Upper lobe of left lung (tissue), 6 donors: ENCODE measurements around the gene SPDYC. TPM values are rescaled to one million over a fixed set of nuclear protein-coding genes. Genes with fewer than 3 reads are reported as not detected.
A peak's percentile ranks its signal among the peaks of the same experiment; 100 is the strongest.
"Not testable (repeated sequence)": the region's sequence is repeated elsewhere in the genome, so short reads cannot be mapped to it uniquely, and the experiment has no call there.

Experiments
- ATAC-seq, 2 donors: fragments of 200-7000 bp; cut with Tn5 transposase; one replicate each; pipeline ENCODE4 v1.9.1; 2022; ENCODE audit warnings: mild to moderate bottlenecking in 2 of 2, moderate library complexity in 2 of 2; ENCODE audit not compliant: low FRiP score in 2 of 2
- DNase-seq, 2 donors: peaks; one replicate each; pipeline ENCODE4 v3.0.0-alpha.2; 2019 to 2020
- H3K27ac ChIP-seq, 4 donors: fragments of 200-600 bp; sonication (generic); one replicate each; pipeline ENCODE4 v1.5.1; 2016 to 2019
- H3K27me3 ChIP-seq, 4 donors: fragments of 200-600 bp; sonication (generic); one replicate each; pipeline ENCODE4 v1.5.1; 2017 to 2019
- H3K36me3 ChIP-seq, 4 donors: fragments of 200-600 bp; sonication (generic); one replicate each; pipeline ENCODE4 v1.5.1; 2016 to 2019
- H3K4me1 ChIP-seq, 4 donors: fragments of 200-600 bp; sonication (generic); one replicate each; pipeline ENCODE4 v1.5.1; 2018 to 2019
- H3K4me3 ChIP-seq, 4 donors: fragments of 200-600 bp; sonication (generic); one replicate each; pipeline ENCODE4 v1.5.1; 2017 to 2019; ENCODE audit warnings: mild to moderate bottlenecking in 2 of 4, moderate library complexity in 1 of 4
- H3K9me3 ChIP-seq, 4 donors: fragments of 200-600 bp; sonication (generic); one replicate each; pipeline ENCODE4 v1.5.1; 2018 to 2019
- CTCF ChIP-seq, 6 experiments: fragments of 450-650 bp in 4 of 6; fragments of 200-600 bp in 2 of 6; sonication (generic) in 2 of 6; IDR thresholded peaks; one replicate each; pipeline ENCODE4 v1.5.1; 2016 to 2019; ENCODE audit warnings: antibody characterized with exemption in 6 of 6
- EP300 ChIP-seq, 4 donors: sonication (generic); formaldehyde crosslinking; IDR thresholded peaks; one replicate each; pipeline ENCODE4 v1.5.1; 2017; ENCODE audit warnings: antibody characterized with exemption in 4 of 4, control low read depth in 2 of 4
- POLR2A ChIP-seq, 4 donors: fragments of 450-650 bp; IDR thresholded peaks; one replicate each; pipeline ENCODE4 v1.5.1; 2016 to 2017; ENCODE audit warnings: antibody characterized with exemption in 4 of 4, mild to moderate bottlenecking in 2 of 4
- POLR2AphosphoS5 ChIP-seq, 2 donors: sonication (generic); formaldehyde crosslinking; IDR thresholded peaks; one replicate each; pipeline ENCODE4 v1.5.1; 2017; ENCODE audit warnings: antibody characterized with exemption in 2 of 2
- WGBS, 2 donors: methylation state at CpG; one replicate each; pipeline ENCODE4 v1.1.5; 2017 to 2018; 5-methylcytosine and 5-hydroxymethylcytosine counted together
- total RNA-seq, 6 donors: library from RNA; depleted of rRNA in 4 of 6; stranded (reverse); fragments of >200 nt in 4 of 6; gene quantifications; one replicate each; pipeline versions ENCODE4 v1.1.0 to v1.2.1, GENCODE V29; 2016 to 2021
- donor health status: DM: no; HTN: no; CAD: no; lungs with moderate emphysema.
- donor health status: DM: no; HTN: yes; CAD: no; lungs with severe emphysema.

The SPDYC gene
- total RNA-seq, 6 donors from 2014 or later, result not detected

GRCh38 chr11:65141896-65142494, 28.0 kb upstream of the SPDYC start:
- no peak overlapping the region for H3K27ac ChIP-seq
- no peaks in the 10 kb centered on the region for H3K9me3 ChIP-seq
- TF ChIP-seq POLR2AphosphoS5 (IDR thresholded peaks at IDR 0.05) (no peak), EP300 (IDR thresholded peaks at IDR 0.05) (no peak), CTCF (IDR thresholded peaks at IDR 0.05) (no peak), POLR2A (IDR thresholded peaks at IDR 0.05) (no peak)
- H3K4me1 ChIP-seq, result no peaks in the 10 kb centered on the region
- ATAC-seq (no peak), DNase-seq (no peak)
- WGBS, 2 donors, result 61 to 80% methylated on average over 7 of the region's 7 CpGs
- no peaks in the 10 kb centered on the region for H3K27me3 ChIP-seq
- H3K4me3 ChIP-seq, result no peak overlapping the region
- H3K36me3 ChIP-seq, result no peaks in the 10 kb centered on the region

GRCh38 chr11:65147352-65148075, 22.5 kb upstream of the SPDYC start:
- no peak for DNase-seq
- Histone ChIP-seq H3K27me3 (no peaks in the 10 kb centered on the region), H3K9me3 (no peaks in the 10 kb centered on the region), H3K4me1 (peaks cover 0 to 18% (median 14%) of the 10 kb centered on the region in 4 donors), H3K36me3 (no peaks in the 10 kb centered on the region), H3K27ac (no peak overlapping the region), H3K4me3 (no peak overlapping the region)
- no peak for ATAC-seq
- 77 to 81% methylated on average over 2 of the region's 2 CpGs for WGBS, 2 donors
- TF ChIP-seq CTCF (IDR thresholded peaks at IDR 0.05) (no peak), POLR2AphosphoS5 (IDR thresholded peaks at IDR 0.05) (no peak), POLR2A (IDR thresholded peaks at IDR 0.05) (no peak), EP300 (IDR thresholded peaks at IDR 0.05) (no peak)

- Histone ChIP-seq H3K4me1 (peaks cover 0 to 18% (median 14%) of the 10 kb centered on the region in 4 donors), H3K4me3 (no peak overlapping the region), H3K27me3 (no peaks in the 10 kb centered on the region), H3K36me3 (no peaks in the 10 kb centered on the region), H3K9me3 (no peaks in the 10 kb centered on the region), H3K27ac (no peak overlapping the region)
- WGBS, 2 donors, result 74 to 87% methylated on average over 5 of the region's 5 CpGs
- ATAC-seq (no peak), DNase-seq (no peak)
- TF ChIP-seq EP300 (IDR thresholded peaks at IDR 0.05) (no peak), POLR2A (IDR thresholded peaks at IDR 0.05) (no peak)
Measured at GRCh38 chr11:65148657-65149056, 21.4 kb upstream of the SPDYC start.

GRCh38 chr11:65150131-65150508, 19.9 kb upstream of the SPDYC start:
- not testable (repeated sequence) for H3K27me3 ChIP-seq

GRCh38 chr11:65150509-65151299, 19.3 kb upstream of the SPDYC start:
- no peak for TF ChIP-seq EP300 (IDR thresholded peaks at IDR 0.05)
- peak in 1 of 4 donors; percentile 54 for TF ChIP-seq POLR2A (IDR thresholded peaks at IDR 0.05)
- TF ChIP-seq POLR2AphosphoS5 (IDR thresholded peaks at IDR 0.05), result peak; percentile 44 to 58
- TF ChIP-seq CTCF (IDR thresholded peaks at IDR 0.05), result peak in 1 of 6 experiments; percentile 17
- H3K27ac ChIP-seq, result peak overlapping the region; percentile 61 to 75 (median 68)
- H3K36me3 ChIP-seq, result no peaks in the 10 kb centered on the region
- WGBS, 2 donors, result 29 to 36% methylated on average over 8 to 12 of the region's 12 CpGs
- H3K4me3 ChIP-seq, result no peak overlapping the region
- peaks cover 0 to 18% (median 14%) of the 10 kb centered on the region in 4 donors for H3K4me1 ChIP-seq
- no peaks in the 10 kb centered on the region for H3K9me3 ChIP-seq
- DNase-seq (peak; percentile 65 to 98), ATAC-seq (peak; percentile 93 to 96)
- H3K27me3 ChIP-seq, result no peaks in the 10 kb centered on the region

More at GRCh38 chr11:65150131-65150508, 19.9 kb upstream of the SPDYC start:
- Histone ChIP-seq H3K4me1 (peaks cover 0 to 18% (median 14%) of the 10 kb centered on the region in 4 donors), H3K27ac (peak overlapping the region; percentile 61 to 75 (median 68))
- DNase-seq, H3K36me3 ChIP-seq, ATAC-seq, H3K4me3 ChIP-seq, H3K9me3 ChIP-seq: not testable (repeated sequence)
- WGBS, 2 donors, result 66 to 73% methylated on average over 10 of the region's 10 CpGs
